ENCODE measurements around the gene CD7. TPM values are rescaled to one million over a fixed set of nuclear protein-coding genes. Genes with fewer than 3 reads are reported as not detected.

Gene CD7
- total and polyA plus RNA-seq, 9 of the 15 experiments (the other 6 are each of a cell fraction or from before 2014, with no cell fraction given) = 0.21 to 0.35 TPM; not detected in 7

GRCh38 chr17:82287868-82288801, 29.3 kb downstream of the CD7 start (continued):
- no peak for TF ChIP-seq ARID3A (IDR thresholded peaks at IDR 0.05; ENCODE audit: borderline replicate concordance, low read depth, low read length)
- peak; percentile 36; the same call in 1 of the 2 replicates for TF ChIP-seq MBD2 (IDR thresholded peaks at IDR 0.05; ENCODE audit: borderline replicate concordance, low read depth)
- TF ChIP-seq ZBTB34 (CRISPR knock-in tag; IDR thresholded peaks at IDR 0.05) = no peak
- TF ChIP-seq ZFX (CRISPR knock-in tag; IDR thresholded peaks at IDR 0.05) = peak; percentile 78
- TF ChIP-seq E2F4 (CRISPR knock-in tag; IDR thresholded peaks at IDR 0.05; ENCODE audit: low read depth) = no peak
- TF ChIP-seq ZNF707 (CRISPR knock-in tag; conservative IDR thresholded peaks at IDR 0.05) = no peak
- TF ChIP-seq MNT (conservative IDR thresholded peaks at IDR 0.05) = peak; percentile 98 to 99
- 0 out of 2 replicates have a peak, but pooled peaks have one; percentile 17 for TF ChIP-seq KLF6 (CRISPR knock-in tag; IDR thresholded peaks at IDR 0.05; ENCODE audit: borderline replicate concordance)

Measured in K562 (cell line).